Neural progenitor cell (in vitro differentiated cells): Measurements from ENCODE around the gene ZBTB8OS. TPM values are rescaled to one million over a fixed set of nuclear protein-coding genes. Genes with fewer than 3 reads are reported as not detected.
"Not testable (repeated sequence)": the region's sequence is repeated elsewhere in the genome, so short reads cannot be mapped to it uniquely, and the experiment has no call there.

ENCODE experiments used
- DNase-seq: peaks from one replicate; pipeline ENCODE4 v3.0.0-alpha.2; 2016; ENCODE audit warnings: low spot score
- H2AFZ ChIP-seq: fragments of 200-600 bp; sonication (generic); replicated peaks from 2 replicates; pipeline ENCODE4 v1.6.1; 2016; ENCODE audit warnings: antibody characterized with exemption
- H3F3A ChIP-seq: fragments of 200-600 bp; sonication (generic); 2 replicates; pipeline ENCODE4 v1.6.1; 2016; ENCODE audit warnings: antibody characterized with exemption, low read depth
- H3K27ac ChIP-seq: fragments of 200-600 bp; sonication (generic); 2 replicates; pipeline ENCODE4 v1.5.1; 2016; ENCODE audit warnings: mild to moderate bottlenecking
- H3K27me3 ChIP-seq: fragments of 200-600 bp; sonication (generic); 2 replicates; pipeline ENCODE4 v1.6.1; 2016; ENCODE audit warnings: mild to moderate bottlenecking, moderate library complexity
- H3K36me3 ChIP-seq: fragments of 200-600 bp; sonication (generic); 2 replicates; pipeline ENCODE4 v1.5.1; 2016
- H3K4me1 ChIP-seq: fragments of 200-600 bp; sonication (generic); 2 replicates; pipeline ENCODE4 v1.6.1; 2016; ENCODE audit warnings: mixed run types
- H3K4me2 ChIP-seq: fragments of 200-600 bp; sonication (generic); 2 replicates; pipeline ENCODE4 v1.6.1; 2016
- H3K4me3 ChIP-seq: fragments of 200-600 bp; sonication (generic); 2 replicates; pipeline ENCODE4 v1.5.1; 2016
- H3K79me2 ChIP-seq: fragments of 200-600 bp; sonication (generic); 2 replicates; pipeline ENCODE4 v1.6.1; 2016; ENCODE audit warnings: low read depth
- H3K9ac ChIP-seq: fragments of 200-600 bp; sonication (generic); 2 replicates; pipeline ENCODE4 v1.6.1; 2016
- H3K9me3 ChIP-seq: fragments of 200-600 bp; sonication (generic); 2 replicates; pipeline ENCODE4 v1.5.1; 2016; ENCODE audit warnings: low read depth
- H4K20me1 ChIP-seq: fragments of 200-600 bp; sonication (generic); 2 replicates; pipeline ENCODE4 v1.6.1; 2016; ENCODE audit warnings: low read depth
- H3K27ac Mint-ChIP-seq: 3 replicates; pipeline ENCODE4 v1.8.0; 2021; ENCODE audit warnings: mixed read lengths
- H3K27me3 Mint-ChIP-seq: 2 replicates; pipeline ENCODE4 v1.8.0; 2022; ENCODE audit warnings: low read depth, mild to moderate bottlenecking, inconsistent platforms, moderate library complexity, mixed read lengths; ENCODE audit not compliant: insufficient read depth
- H3K36me3 Mint-ChIP-seq: 3 replicates; pipeline ENCODE4 v1.8.0; 2021; ENCODE audit warnings: mixed read lengths
- H3K4me1 Mint-ChIP-seq: 3 replicates; pipeline ENCODE4 v1.8.0; 2021; ENCODE audit warnings: mixed read lengths
- H3K4me3 Mint-ChIP-seq: 3 replicates; pipeline ENCODE4 v1.8.0; 2021; ENCODE audit warnings: mild to moderate bottlenecking, moderate library complexity, mixed read lengths
- H3K9me3 Mint-ChIP-seq: 3 replicates; pipeline ENCODE4 v1.8.0; 2020; ENCODE audit warnings: mixed read lengths
- CTCF ChIP-seq: fragments of 200-600 bp; sonication (generic); IDR thresholded peaks from 2 replicates; pipeline ENCODE4 v1.5.1; 2017; ENCODE audit warnings: antibody characterized with exemption, mild to moderate bottlenecking
- EZH2 ChIP-seq: fragments of 200-600 bp; sonication (generic); IDR thresholded peaks from 2 replicates; pipeline ENCODE4 v1.6.1; 2017; ENCODE audit warnings: antibody characterized with exemption, mild to moderate bottlenecking, moderate library complexity
- EZH2phosphoT487 ChIP-seq: fragments of 200-600 bp; sonication (generic); IDR thresholded peaks from 2 replicates; pipeline ENCODE4 v1.6.1; 2017; ENCODE audit warnings: antibody characterized with exemption
- total RNA-seq: library from RNA; depleted of rRNA; stranded (reverse); fragments of >200 nt; gene quantifications from 2 replicates; pipeline ENCODE4 v1.2.3, GENCODE V29; 2015; ENCODE audit warnings: low replicate concordance

ZBTB8OS gene
- total RNA-seq, 1 donor from 2014 or later: 59.8 TPM

GRCh38 chr1:32647308-32648134 is 2.8 kb downstream of the ZBTB8OS start:
- H3K27ac Mint-ChIP-seq: no peak overlapping the region
- peak overlapping the region; percentile 94 for H3K4me3 Mint-ChIP-seq
- no peak overlapping the region for H2AFZ ChIP-seq
- peaks cover 79% of the 10 kb centered on the region for H3K79me2 ChIP-seq
- no peak for TF ChIP-seq EZH2
- no peak for TF ChIP-seq CTCF
- H3K4me1 Mint-ChIP-seq: peaks cover 16% of the 10 kb centered on the region
- H3K9me3 Mint-ChIP-seq: no peaks in the 10 kb centered on the region
- peaks cover 5% of the 10 kb centered on the region for H3F3A ChIP-seq
- no peak overlapping the region for H3K4me2 ChIP-seq
- DNase-seq: no peak
- H3K27me3 Mint-ChIP-seq: no peaks in the 10 kb centered on the region
- peaks cover 16% of the 10 kb centered on the region for H3K36me3 Mint-ChIP-seq
- no peaks in the 10 kb centered on the region for H3K36me3 ChIP-seq
- H3K27ac ChIP-seq: no peak overlapping the region
- no peaks in the 10 kb centered on the region for H3K9me3 ChIP-seq
- H3K9ac ChIP-seq: no peak overlapping the region
- no peaks in the 10 kb centered on the region for H3K27me3 ChIP-seq
- no peak overlapping the region for H3K4me3 ChIP-seq
- peaks cover 9% of the 10 kb centered on the region for H4K20me1 ChIP-seq
- peaks cover 10% of the 10 kb centered on the region for H3K4me1 ChIP-seq

DNA sequence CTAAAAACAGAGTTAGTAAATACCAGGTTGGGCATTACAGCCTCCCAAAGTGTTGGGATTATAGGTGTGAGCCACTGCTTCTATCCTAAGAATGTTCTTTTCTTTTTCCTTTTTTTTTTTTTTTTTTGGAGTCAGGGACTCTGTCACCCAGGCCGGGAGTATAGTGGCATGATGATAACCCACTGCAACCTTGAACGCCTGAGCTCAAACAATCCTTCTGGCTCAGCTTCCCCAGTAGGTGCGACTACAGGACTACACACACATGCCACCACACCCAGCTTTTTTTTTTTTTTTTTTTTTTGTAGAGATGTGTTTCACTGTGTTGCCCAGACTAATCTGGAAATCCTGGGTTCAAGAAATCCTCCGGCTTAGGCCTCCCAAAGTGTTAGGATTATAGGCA is 5.9 kb downstream of the ZBTB8OS start:
- Mint-ChIP-seq H3K27ac (no peak overlapping the region), H3K4me3 (no peak overlapping the region), H3K9me3 (no peaks in the 10 kb centered on the region), H3K36me3 (peaks cover 13% of the 10 kb centered on the region), H3K27me3 (no peaks in the 10 kb centered on the region), H3K4me1 (peaks cover 10% of the 10 kb centered on the region)
- Histone ChIP-seq H3K9ac (no peak overlapping the region), H3K27ac (no peak overlapping the region), H3K9me3 (no peaks in the 10 kb centered on the region), H3K27me3 (no peaks in the 10 kb centered on the region), H3K4me1 (no peaks in the 10 kb centered on the region), H3K79me2 (peaks cover 81% of the 10 kb centered on the region), H3K4me3 (no peak overlapping the region), H3K36me3 (no peaks in the 10 kb centered on the region), H3K4me2 (no peak overlapping the region), H4K20me1 (peaks cover 9% of the 10 kb centered on the region), H3F3A (peaks cover 4% of the 10 kb centered on the region), H2AFZ (no peak overlapping the region)
- DNase-seq: no peak
- TF ChIP-seq EZH2 (no peak), CTCF (no peak), EZH2phosphoT487 (no peak)

- H2AFZ ChIP-seq, H3K4me1 Mint-ChIP-seq, H3K9me3 ChIP-seq, H3K9me3 Mint-ChIP-seq, H3K4me2 ChIP-seq, H3K36me3 ChIP-seq, H3K36me3 Mint-ChIP-seq, H3K9ac ChIP-seq, H3K4me3 ChIP-seq, H3K4me1 ChIP-seq, H3K4me3 Mint-ChIP-seq, H3K27ac ChIP-seq, H3K27me3 ChIP-seq, H3K27ac Mint-ChIP-seq, DNase-seq, H3K27me3 Mint-ChIP-seq: not testable (repeated sequence)
- Histone ChIP-seq H3F3A (peaks cover 17% of the 10 kb centered on the region), H4K20me1 (peaks cover 16% of the 10 kb centered on the region), H3K79me2 (peaks cover 80% of the 10 kb centered on the region)
Observed at GRCh38 chr1:32642292-32642827, 8.0 kb downstream of the ZBTB8OS start.

GRCh38 chr1:32639489-32640075 is 10.8 kb downstream of the ZBTB8OS start:
- H3F3A ChIP-seq: peaks cover 31% of the 10 kb centered on the region
- H3K27ac ChIP-seq: no peak overlapping the region
- no peaks in the 10 kb centered on the region for H3K36me3 ChIP-seq
- no peak for TF ChIP-seq EZH2phosphoT487
- no peak for TF ChIP-seq EZH2
- no peak for TF ChIP-seq CTCF
- no peak overlapping the region for H3K9ac ChIP-seq
- H3K27me3 ChIP-seq: no peaks in the 10 kb centered on the region
- Mint-ChIP-seq H3K36me3 (peaks cover 12% of the 10 kb centered on the region), H3K27me3 (no peaks in the 10 kb centered on the region), H3K27ac (no peak overlapping the region), H3K4me1 (peaks cover 24% of the 10 kb centered on the region), H3K9me3 (no peaks in the 10 kb centered on the region), H3K4me3 (no peak overlapping the region)
- H4K20me1 ChIP-seq: peaks cover 29% of the 10 kb centered on the region
- H3K4me2 ChIP-seq: no peak overlapping the region
- H3K9me3 ChIP-seq: no peaks in the 10 kb centered on the region
- H3K4me1 ChIP-seq: peaks cover 14% of the 10 kb centered on the region
- no peak for DNase-seq
- no peak overlapping the region for H3K4me3 ChIP-seq
- no peak overlapping the region for H2AFZ ChIP-seq
- H3K79me2 ChIP-seq: peaks cover 77% of the 10 kb centered on the region
